ENCODE results near the gene CDC42.
"Not testable (repeated sequence)": the region's sequence is repeated elsewhere in the genome, so short reads cannot be mapped to it uniquely, and the experiment has no call there.

GRCh38 chr1:22002875-22003274, 49.6 kb upstream of the CDC42 start:
- not testable (repeated sequence) for TF ChIP-seq CTCF (conservative IDR thresholded peaks at IDR 0.05; ENCODE audit: low read depth, low read length); POLR2A (IDR thresholded peaks at IDR 0.05; ENCODE audit: low read depth, low read length); MXI1 (IDR thresholded peaks at IDR 0.05; ENCODE audit: borderline replicate concordance, low read depth, low read length); MAFK (IDR thresholded peaks at IDR 0.05; ENCODE audit: low read depth, low read length); RFX5 (IDR thresholded peaks at IDR 0.05; ENCODE audit: low read depth, low read length); RAD21 (IDR thresholded peaks at IDR 0.05; ENCODE audit: low read length); BHLHE40 (IDR thresholded peaks at IDR 0.05; ENCODE audit: low read depth, low read length); RCOR1 (IDR thresholded peaks at IDR 0.05; ENCODE audit: insufficient replicate concordance, low read length); CEBPB (IDR thresholded peaks at IDR 0.05; ENCODE audit: low read depth, low read length); SMC3 (IDR thresholded peaks at IDR 0.05; ENCODE audit: low read depth, low read length); MAZ (IDR thresholded peaks at IDR 0.05; ENCODE audit: borderline replicate concordance, low read depth, low read length)

Data from IMR-90 (cell line).